NB4 (cell line): Measurements from ENCODE around the gene STK24.

Experiments used
- CTCF ChIP-seq: IDR thresholded peaks from one replicate; pipeline ENCODE4 v1.5.1; 2012; ENCODE audit warnings: low read depth, low read length
- MAX ChIP-seq: IDR thresholded peaks from 2 replicates; pipeline ENCODE4 v1.6.1; 2011; ENCODE audit warnings: low read depth, low read length
- MYC ChIP-seq: IDR thresholded peaks from 2 replicates; pipeline ENCODE4 v1.6.1; 2011; ENCODE audit warnings: low read depth, low read length
- POLR2A ChIP-seq: IDR thresholded peaks from 2 replicates; pipeline ENCODE4 v1.6.1; 2011; ENCODE audit warnings: mild to moderate bottlenecking; ENCODE audit not compliant: insufficient read length; ENCODE audit errors: extremely low read depth

GRCh38 chr13:98461486-98462240 lies 115.2 kb downstream of the STK24 start:
- TF ChIP-seq CTCF, result no peak
- TF ChIP-seq POLR2A, result no peak
- no peak for TF ChIP-seq MYC
- no peak for TF ChIP-seq MAX
